GM18511 (cell line): ENCODE data around the gene MMP11.

Experiments
- ATAC-seq: cut with Tn5 transposase; IDR thresholded peaks from one replicate; pipeline ENCODE4 v1.9.1; 2021; ENCODE audit warnings: mild to moderate bottlenecking, moderate library complexity; ENCODE audit not compliant: unreplicated experiment

Gene MMP11

GRCh38 chr22:23800297-23801237, 27.9 kb downstream of the MMP11 start:
- peak; percentile 82 for ATAC-seq

- ATAC-seq, result no peak
These were observed 28.7 kb downstream of the MMP11 start for GRCh38 chr22:23801238-23801821.

GRCh38 chr22:23801886-23802377, 29.3 kb downstream of the MMP11 start:
- ATAC-seq, result no peak

- ATAC-seq, result no peak
These were observed 30.6 kb downstream of the MMP11 start for GRCh38 chr22:23803001-23803819.

GRCh38 chr22:23804781-23805291, 32.2 kb downstream of the MMP11 start:
- no peak for ATAC-seq

GRCh38 chr22:23806837-23807236, 34.2 kb downstream of the MMP11 start:
- no peak for ATAC-seq

GRCh38 chr22:23812378-23812777, 39.7 kb downstream of the MMP11 start:
- no peak for ATAC-seq

GRCh38 chr22:23815541-23816155, 43.0 kb downstream of the MMP11 start:
- no peak for ATAC-seq

- ATAC-seq, result no peak
These were observed 43.7 kb downstream of the MMP11 start for GRCh38 chr22:23816156-23816976.

GRCh38 chr22:23817146-23817545, 44.5 kb downstream of the MMP11 start:
- ATAC-seq, result no peak

GRCh38 chr22:23818541-23818940, 45.9 kb downstream of the MMP11 start:
- ATAC-seq, result no peak

- no peak for ATAC-seq
These were observed 48.1 kb downstream of the MMP11 start for GRCh38 chr22:23820748-23821211.

GRCh38 chr22:23822101-23822671, 49.5 kb downstream of the MMP11 start:
- no peak for ATAC-seq

- ATAC-seq, result no peak
These were observed 50.7 kb downstream of the MMP11 start for GRCh38 chr22:23823331-23823791.

GRCh38 chr22:23824476-23825245, 52.0 kb downstream of the MMP11 start:
- ATAC-seq, result no peak

- ATAC-seq, result no peak
These were observed 52.7 kb downstream of the MMP11 start for GRCh38 chr22:23825246-23825905.

- no peak for ATAC-seq
These were observed 54.1 kb downstream of the MMP11 start for GRCh38 chr22:23826510-23827350.
